Measurements from ENCODE around the gene ANKMY1.

ANKMY1 gene

DNA sequence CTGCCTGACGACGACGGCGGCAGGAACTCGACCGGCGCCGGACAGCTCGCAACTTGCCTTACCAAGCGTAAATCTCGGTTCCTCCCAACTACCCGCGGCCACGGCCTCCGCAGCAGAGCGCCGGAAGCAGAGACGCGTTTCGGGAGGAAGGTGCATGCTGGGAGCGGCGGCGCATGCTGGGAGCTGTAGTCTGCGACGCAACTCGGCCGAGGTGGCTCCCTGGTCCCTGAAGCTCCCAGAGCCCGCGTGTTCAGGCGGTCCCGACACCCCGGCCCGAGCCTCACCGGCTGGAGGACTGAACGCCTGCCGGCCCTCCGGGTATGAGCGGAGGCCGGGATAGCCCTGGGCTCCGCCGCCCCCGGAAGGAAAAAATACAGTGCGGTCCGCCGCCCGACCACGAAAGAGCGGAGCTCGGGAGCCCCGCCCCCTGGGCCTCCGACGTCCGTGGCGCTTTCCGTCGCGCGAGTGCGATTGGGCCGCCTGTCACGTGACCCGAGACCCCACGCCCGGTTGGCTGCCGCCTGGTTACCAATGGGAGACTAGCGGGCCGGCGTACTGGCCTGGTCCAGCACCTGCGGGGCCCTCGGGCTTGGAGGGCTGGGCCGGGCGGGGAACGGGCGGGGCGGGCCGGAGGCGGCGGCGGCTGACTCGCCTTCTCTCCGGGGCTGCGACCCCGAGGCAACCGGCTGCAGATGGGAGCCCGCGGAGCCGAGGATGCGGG, 28.6 kb upstream of the ANKMY1 start, which contains the start of gene CAPN10:
Gene CAPN10 (plus strand): TSS at position 537 of the 721 bp plus-strand sequence. CDS start 178 bp downstream, at position 715.
- peak; percentile 98 for DNase-seq (ENCODE audit: low read depth)
- H3K4me3 ChIP-seq (ENCODE audit: low read depth, low read length) = peak within 1 kb of the TSS; percentile 67
- TF ChIP-seq, protein P1, sequence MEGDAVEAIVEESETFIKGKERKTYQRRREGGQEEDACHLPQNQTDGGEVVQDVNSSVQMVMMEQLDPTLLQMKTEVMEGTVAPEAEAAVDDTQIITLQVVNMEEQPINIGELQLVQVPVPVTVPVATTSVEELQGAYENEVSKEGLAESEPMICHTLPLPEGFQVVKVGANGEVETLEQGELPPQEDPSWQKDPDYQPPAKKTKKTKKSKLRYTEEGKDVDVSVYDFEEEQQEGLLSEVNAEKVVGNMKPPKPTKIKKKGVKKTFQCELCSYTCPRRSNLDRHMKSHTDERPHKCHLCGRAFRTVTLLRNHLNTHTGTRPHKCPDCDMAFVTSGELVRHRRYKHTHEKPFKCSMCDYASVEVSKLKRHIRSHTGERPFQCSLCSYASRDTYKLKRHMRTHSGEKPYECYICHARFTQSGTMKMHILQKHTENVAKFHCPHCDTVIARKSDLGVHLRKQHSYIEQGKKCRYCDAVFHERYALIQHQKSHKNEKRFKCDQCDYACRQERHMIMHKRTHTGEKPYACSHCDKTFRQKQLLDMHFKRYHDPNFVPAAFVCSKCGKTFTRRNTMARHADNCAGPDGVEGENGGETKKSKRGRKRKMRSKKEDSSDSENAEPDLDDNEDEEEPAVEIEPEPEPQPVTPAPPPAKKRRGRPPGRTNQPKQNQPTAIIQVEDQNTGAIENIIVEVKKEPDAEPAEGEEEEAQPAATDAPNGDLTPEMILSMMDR (IDR thresholded peaks at IDR 0.05; ENCODE audit: insufficient read depth, low read depth, low read length, missing control alignments) = no peak

DNA sequence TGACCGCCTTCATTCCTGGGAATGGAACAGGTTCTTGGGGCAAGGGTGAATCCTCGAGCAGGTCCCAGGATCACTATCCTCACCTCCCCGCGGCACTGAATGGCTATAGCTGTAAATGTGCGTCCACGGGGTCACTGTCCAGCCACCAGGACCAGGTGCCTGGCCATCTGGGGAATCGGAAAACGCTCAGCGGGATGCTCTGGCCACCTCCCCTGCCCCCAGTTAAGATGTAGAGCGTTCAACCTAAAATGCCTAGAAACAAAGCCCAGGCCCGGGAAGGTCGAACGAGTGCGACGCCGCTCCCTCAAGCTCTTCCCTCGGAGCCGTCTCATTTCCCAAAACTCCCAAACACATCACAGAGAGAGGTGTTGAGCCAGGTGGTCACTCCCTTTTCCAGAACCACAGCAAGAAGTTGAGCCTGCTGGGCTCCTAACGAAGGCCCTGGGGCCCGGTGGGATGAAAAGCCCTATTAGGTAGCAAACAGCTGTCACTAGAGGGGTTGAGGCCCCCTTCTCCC, 28.0 kb upstream of the ANKMY1 start:
- DNase-seq (ENCODE audit: low read depth) = no peak
- peak overlapping the region; percentile 67 for H3K4me3 ChIP-seq (ENCODE audit: low read depth, low read length)
- TF ChIP-seq, protein P1 (IDR thresholded peaks at IDR 0.05; ENCODE audit: insufficient read depth, low read depth, low read length, missing control alignments) = no peak

DNA sequence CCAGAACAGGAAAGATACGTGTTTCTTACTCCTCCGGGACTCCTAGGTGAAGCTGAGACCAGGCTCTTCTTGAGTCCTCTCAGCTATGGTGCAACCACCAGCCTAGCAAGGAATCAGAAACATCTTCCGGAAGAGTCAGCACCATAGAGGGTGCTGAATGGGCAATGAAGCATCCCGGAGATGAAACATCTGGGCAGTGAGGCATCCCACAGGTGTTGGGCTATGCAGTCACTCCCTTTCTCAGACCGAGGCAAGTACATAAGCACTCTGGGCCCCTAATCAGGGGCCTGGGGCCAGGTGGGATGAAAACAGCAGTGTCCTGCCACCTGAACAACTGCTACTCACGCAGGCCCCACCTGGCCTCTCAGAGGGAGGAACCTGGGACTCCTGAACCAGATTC, 27.3 kb upstream of the ANKMY1 start:
- TF ChIP-seq, protein P1 (IDR thresholded peaks at IDR 0.05; ENCODE audit: insufficient read depth, low read depth, low read length, missing control alignments) = no peak
- DNase-seq (ENCODE audit: low read depth) = peak; percentile 90
- H3K4me3 ChIP-seq (ENCODE audit: low read depth, low read length) = peak overlapping the region; percentile 67

DNA sequence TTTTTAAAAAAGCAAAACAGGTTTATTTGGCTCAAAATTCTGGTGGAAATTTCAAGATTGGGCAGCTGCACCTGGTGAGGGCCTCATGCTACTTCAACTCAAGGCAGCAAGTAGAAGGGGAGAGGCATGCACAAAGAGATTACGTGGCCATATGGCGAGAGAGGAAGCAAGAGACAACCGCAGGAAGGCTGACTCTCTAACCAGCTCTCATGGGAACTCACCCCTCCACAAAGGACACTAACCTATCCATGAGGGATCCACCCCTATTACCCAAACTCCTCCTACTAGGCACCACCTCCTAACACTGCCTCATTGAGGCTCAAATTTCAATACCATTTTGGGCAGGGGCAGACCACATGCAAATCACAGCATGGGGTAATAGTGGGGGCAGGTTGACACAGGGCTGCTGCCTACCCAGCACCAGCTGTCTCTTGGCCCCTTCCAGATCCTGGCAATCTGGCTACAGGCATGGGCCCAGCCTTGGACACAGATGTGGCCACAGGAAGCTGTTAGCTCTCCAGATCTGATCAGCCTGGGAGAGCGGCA, 26.8 kb upstream of the ANKMY1 start:
- TF ChIP-seq, protein P1 (IDR thresholded peaks at IDR 0.05; ENCODE audit: insufficient read depth, low read depth, low read length, missing control alignments) = no peak
- peak; percentile 98 for DNase-seq (ENCODE audit: low read depth)
- H3K4me3 ChIP-seq (ENCODE audit: low read depth, low read length) = peak overlapping the region; percentile 67

DNA sequence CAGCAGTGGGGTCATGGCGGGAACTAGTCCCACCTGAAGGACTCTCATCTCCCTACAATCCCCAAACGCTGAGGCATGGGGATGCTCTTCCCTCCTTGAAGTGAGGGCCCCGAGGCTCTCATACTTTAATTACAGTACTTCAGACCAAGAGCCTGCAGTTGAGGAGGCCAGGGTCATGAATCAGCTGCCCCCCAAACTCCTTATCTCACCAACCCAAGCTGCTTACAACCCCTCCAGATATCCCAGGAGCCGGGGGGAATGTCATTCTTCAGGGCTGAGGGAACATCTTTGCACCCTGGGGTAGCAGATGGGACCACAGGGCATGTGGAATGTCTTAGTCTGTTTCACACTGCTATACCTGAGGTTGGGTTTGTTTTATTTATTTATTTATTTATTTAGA, 26.0 kb upstream of the ANKMY1 start:
- peak overlapping the region; percentile 38 for H3K4me3 ChIP-seq (ENCODE audit: low read depth, low read length)
- TF ChIP-seq, protein P1 (IDR thresholded peaks at IDR 0.05; ENCODE audit: insufficient read depth, low read depth, low read length, missing control alignments) = no peak
- DNase-seq (ENCODE audit: low read depth) = no peak

DNA sequence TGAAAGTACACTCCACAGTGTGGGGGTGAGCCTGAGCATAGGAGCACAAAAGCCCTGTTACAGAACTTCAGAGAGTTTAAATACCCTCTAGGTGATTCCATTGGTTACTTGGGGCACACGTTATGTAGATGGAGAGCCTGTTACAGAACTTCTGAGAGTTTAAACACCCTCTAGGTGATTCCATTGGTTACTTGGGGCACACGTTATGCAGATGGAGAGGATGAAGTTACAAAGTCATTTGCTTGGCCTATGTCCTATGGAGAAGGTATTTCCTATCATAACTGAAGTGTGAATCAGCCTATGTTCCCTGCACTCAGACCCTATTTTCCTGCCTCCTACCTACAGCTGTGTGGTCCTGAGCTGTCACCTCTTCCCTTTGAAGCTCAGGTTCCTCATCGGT, 25.0 kb upstream of the ANKMY1 start:
- no peak overlapping the region for H3K4me3 ChIP-seq (ENCODE audit: low read depth, low read length)
- TF ChIP-seq, protein P1 (IDR thresholded peaks at IDR 0.05; ENCODE audit: insufficient read depth, low read depth, low read length, missing control alignments) = no peak
- no peak for DNase-seq (ENCODE audit: low read depth)
